Heart right ventricle (tissue), 16 donors: ENCODE measurements around the gene RAB32. TPM values are rescaled to one million over a fixed set of nuclear protein-coding genes. Genes with fewer than 3 reads are reported as not detected.

ENCODE experiments used
- ATAC-seq, 8 donors: fragments of 200-7000 bp; cut with Tn5 transposase; one replicate each; pipeline ENCODE4 v1.9.1; 2020; ENCODE audit warnings: mild to moderate bottlenecking in 8 of 8, moderate library complexity in 8 of 8, moderate number of reproducible peaks in 1 of 8
- DNase-seq, 2 donors: peaks; one replicate each; pipeline ENCODE4 v3.0.0-alpha.2; 2020
- H3K27ac ChIP-seq, 10 donors: fragments of 200-600 bp; sonication (generic) in 2 of 10; one replicate each; pipeline versions ENCODE4 v1.5.0 to v1.8.0; 2020 to 2022; ENCODE audit warnings: mild to moderate bottlenecking in 3 of 10
- H3K27me3 ChIP-seq, 7 donors: fragments of 200-600 bp; one replicate each; pipeline ENCODE4 v1.8.0; 2021 to 2022; ENCODE audit warnings: mild to moderate bottlenecking in 2 of 7
- H3K36me3 ChIP-seq, 9 donors: fragments of 200-600 bp; sonication (generic) in 1 of 9; one replicate each; pipeline versions ENCODE4 v1.5.0 to v1.8.0; 2020 to 2022; ENCODE audit warnings: mild to moderate bottlenecking in 2 of 9
- H3K4me1 ChIP-seq, 9 donors: fragments of 200-600 bp; sonication (generic) in 1 of 9; one replicate each; pipeline versions ENCODE4 v1.5.0 to v1.8.0; 2020 to 2022; ENCODE audit warnings: mild to moderate bottlenecking in 4 of 9
- H3K4me3 ChIP-seq, 10 donors: fragments of 200-600 bp; sonication (generic) in 2 of 10; one replicate each; pipeline versions ENCODE4 v1.5.0 to v1.8.0; 2020 to 2022; ENCODE audit warnings: mild to moderate bottlenecking in 7 of 10, moderate library complexity in 2 of 10
- H3K9me3 ChIP-seq, 11 donors: fragments of 200-600 bp in 10 of 11; sonication (generic) in 2 of 11; one replicate each; pipeline versions ENCODE4 v1.5.0 to v1.8.0; 2013 to 2022; ENCODE audit warnings: mild to moderate bottlenecking in 2 of 11, control low read depth in 1 of 11, moderate library complexity in 1 of 11
- CTCF ChIP-seq, 9 donors: fragments of 200-600 bp; sonication (generic) in 2 of 9; IDR thresholded peaks; one replicate each; pipeline versions ENCODE4 v1.5.0 to v1.8.0; 2021 to 2022; ENCODE audit warnings: antibody characterized with exemption in 9 of 9, mild to moderate bottlenecking in 5 of 9, moderate library complexity in 1 of 9
- WGBS, 2 donors: extraction: QIAGEN DNeasy Blood & Tissue Kit; methylation state at CpG; one replicate each; pipeline ENCODE4 v1.1.7; 2013; ENCODE audit warnings: inconsistent platforms in 1 of 2; 5-methylcytosine and 5-hydroxymethylcytosine counted together
- intact Hi-C, 10 donors: fragments of 100-400 bp; cut with DNase I; formaldehyde crosslinking; loops; one replicate each; pipeline versions ENCODE4 v1.11.1 to v1.14.2; 2022
- polyA plus RNA-seq, 2 donors: library from polyadenylated mRNA; stranded (reverse); fragments of 200-250 nt; gene quantifications; one replicate each; pipeline ENCODE4 v1.2.3, GENCODE V29; 2013
- total RNA-seq, 10 donors: library from RNA; stranded (reverse); fragmentation: NEBNext Ultra II Directional in 3 of 10; extraction: Animal tissue kit (Norgen Biotek cat#: 25700) in 3 of 10; gene quantifications; one replicate each; pipeline versions ENCODE4 v1.2.1 to v1.2.4, GENCODE V29; 2021 to 2023
- donor health status: Arrhythmogenic right ventricular cardiomyopathy.
- donor health status: ischemic (EF 13 %, LVEDD 7.1; RV severe dilation, severe dysfunction).
- donor health status: healthy with polysubstance abuse.
- donor health status: DM: no; HTN: yes; CAD: no.
- donor health status: DM: no; HTN: no; CAD: no.
- donor health status: ischemic (EF 25% LVEDD 6.9; RV normal size, moderate dysfunction).
- donor health status: ischemic (EF 25% LVEDD 5.7; RV mildly dilated, moderate dysfunction).
- donor health status: healthy.
- donor health status: DM: yes; HTN: yes; CAD: no.
- donor health status: Ischemic cardiomyopathy.
- donor health status: ischemic (EF 35%, LVEDD 5.7; RV mildly dilated, moderate dysfunction).
- donor health status: nonischemic (EF 11% LVEDD 7.7; RV severe dilation, severe dysfunction).
- donor health status: DM: yes; HTN: yes; CAD: no.
- donor health status: PGD.
- donor health status: ischemic (EF 29% LVEDD 5.4; RV normal size, mild dysfunction).
- donor health status: nonischemic (EF 23%, LVEDD 6.1; RV moderate dilation, normal function).

RAB32 gene
- total and polyA plus RNA-seq, 12 donors, result 1.6 to 14.5 (median 4.2) TPM

- no peaks in the 10 kb centered on the region for H3K27me3 ChIP-seq
- H3K36me3 ChIP-seq, result no peaks in the 10 kb centered on the region
- no peak overlapping the region for H3K4me3 ChIP-seq
- no peaks in the 10 kb centered on the region for H3K9me3 ChIP-seq
- ATAC-seq (peak in 1 of 8 donors; percentile 44), DNase-seq (no peak)
- peaks cover 0 to 3% (median 0%) of the 10 kb centered on the region in 9 donors for H3K4me1 ChIP-seq
- TF ChIP-seq CTCF (IDR thresholded peaks at IDR 0.05), result no peak
- 0% methylated on average over 1 of the region's 1 CpG for WGBS, 2 donors
- H3K27ac ChIP-seq, result no peak overlapping the region
- intact Hi-C loops, result no loop called here
Measured at GRCh38 chr6:146587459-146587858, 43.8 kb downstream of the RAB32 start.

GRCh38 chr6:146590492-146590891 lies 46.9 kb downstream of the RAB32 start:
- 95 to 96% methylated on average over 1 of the region's 1 CpG for WGBS, 2 donors
- no peak for TF ChIP-seq CTCF (IDR thresholded peaks at IDR 0.05)
- Histone ChIP-seq H3K27me3 (peaks cover 0 to 8% (median 0%) of the 10 kb centered on the region in 7 donors), H3K4me1 (peaks cover 0 to 15% (median 0%) of the 10 kb centered on the region in 9 donors), H3K36me3 (no peaks in the 10 kb centered on the region), H3K9me3 (no peaks in the 10 kb centered on the region), H3K4me3 (no peak overlapping the region), H3K27ac (no peak overlapping the region)
- ATAC-seq (no peak), DNase-seq (no peak)
- intact Hi-C loops, result no loop called here

- H3K4me1 ChIP-seq, result peaks cover 0 to 31% (median 0%) of the 10 kb centered on the region in 9 donors
- no peak for TF ChIP-seq CTCF (IDR thresholded peaks at IDR 0.05)
- no peak overlapping the region for H3K4me3 ChIP-seq
- intact Hi-C loops, result no loop called here
- H3K9me3 ChIP-seq, result no peaks in the 10 kb centered on the region
- no peak overlapping the region for H3K27ac ChIP-seq
- no peak for DNase-seq
- H3K36me3 ChIP-seq, result no peaks in the 10 kb centered on the region
- ATAC-seq, result no peak
- peaks cover 0 to 8% (median 0%) of the 10 kb centered on the region in 7 donors for H3K27me3 ChIP-seq
Measured at GRCh38 chr6:146592451-146592850, 48.8 kb downstream of the RAB32 start.

GRCh38 chr6:146593986-146594385 lies 50.4 kb downstream of the RAB32 start:
- ATAC-seq (peak in 3 of 8 donors; percentile 23 to 41 (median 27)), DNase-seq (no peak)
- 82% methylated on average over 2 of the region's 2 CpGs for WGBS, 2 donors
- H3K4me1 ChIP-seq, result peaks cover 0 to 36% (median 1%) of the 10 kb centered on the region in 9 donors
- TF ChIP-seq CTCF (IDR thresholded peaks at IDR 0.05), result no peak
- H3K4me3 ChIP-seq, result no peak overlapping the region
- no peaks in the 10 kb centered on the region for H3K9me3 ChIP-seq
- H3K27ac ChIP-seq, result peak overlapping the region in 1 of 10 donors; percentile 49
- intact Hi-C loops, result no loop called here
- H3K27me3 ChIP-seq, result peaks cover 0 to 11% (median 0%) of the 10 kb centered on the region in 7 donors
- H3K36me3 ChIP-seq, result no peaks in the 10 kb centered on the region
